ENCODE measurements around the gene ST8SIA4.
A peak's percentile ranks its signal among the peaks of the same experiment; 100 is the strongest.

Gene ST8SIA4

DNA sequence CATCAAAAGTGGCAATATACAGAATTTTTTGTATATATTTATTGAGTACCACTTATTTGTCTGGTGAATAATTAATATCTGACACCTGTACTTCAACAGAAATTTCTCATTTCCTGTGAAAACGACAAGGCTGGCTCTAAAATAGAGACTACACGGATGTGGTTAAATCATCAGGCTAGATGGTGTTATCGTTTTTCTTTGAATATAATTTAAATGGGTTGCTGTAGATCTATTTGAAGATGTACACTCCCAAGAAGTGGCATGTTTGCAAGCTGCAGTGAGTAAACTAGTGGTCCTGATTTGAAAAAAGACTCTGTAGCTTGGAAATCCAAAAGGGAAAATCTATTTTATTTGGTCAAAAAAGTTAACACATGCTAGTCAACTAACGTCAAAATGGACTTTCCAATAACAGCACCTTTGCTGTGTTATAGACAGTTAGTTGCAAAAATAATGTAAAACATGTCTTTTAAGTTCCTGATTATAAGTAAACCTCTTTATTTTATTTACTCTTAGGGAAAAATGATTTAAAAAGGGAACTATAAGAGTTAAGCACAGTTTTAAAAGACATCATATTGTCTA, 13.8 kb downstream of the ST8SIA4 start:
- peak overlapping the region in 2 of 7 experiments; percentile 2 to 10 for H3K4me3 ChIP-seq
- H3K27ac ChIP-seq: peak overlapping the region in 10 of 21 experiments; percentile 1 to 81 (median 54)

DNA sequence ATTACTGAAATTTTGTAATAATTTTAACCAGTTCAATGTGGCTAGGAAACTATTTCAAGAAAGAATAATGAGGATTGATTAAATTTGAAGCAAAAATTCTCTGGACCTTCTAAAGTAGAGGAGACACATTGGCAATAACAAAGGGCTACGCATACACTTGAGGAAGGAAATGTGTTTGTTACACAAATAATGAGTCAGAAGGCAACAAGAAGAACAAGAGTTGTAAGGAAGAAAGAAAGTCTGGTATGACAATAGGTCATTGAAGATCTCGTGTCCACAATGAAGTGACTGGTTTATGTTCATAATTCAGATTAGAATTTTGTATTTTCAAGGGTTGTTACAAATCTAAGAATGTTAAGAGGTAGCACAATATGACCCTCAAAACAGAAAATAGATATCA, 25.8 kb downstream of the ST8SIA4 start:
- H3K27ac ChIP-seq: no peak overlapping the region
- H3K4me3 ChIP-seq: no peak overlapping the region

GRCh38 chr5:100872408-100873190, 30.5 kb downstream of the ST8SIA4 start:
- Histone ChIP-seq H3K27ac (no peak overlapping the region), H3K4me3 (no peak overlapping the region)

GRCh38 chr5:100867039-100867562, 36.0 kb downstream of the ST8SIA4 start:
- Histone ChIP-seq H3K4me3 (no peak overlapping the region), H3K27ac (no peak overlapping the region)

GRCh38 chr5:100864931-100865330, 38.2 kb downstream of the ST8SIA4 start:
- H3K27ac ChIP-seq: no peak overlapping the region
- no peak overlapping the region for H3K4me3 ChIP-seq

- H3K4me3 ChIP-seq: no peak overlapping the region
- no peak overlapping the region for H3K27ac ChIP-seq
Measured at GRCh38 chr5:100863739-100864138, 39.3 kb downstream of the ST8SIA4 start.

GRCh38 chr5:100861148-100861547, 41.9 kb downstream of the ST8SIA4 start:
- H3K4me3 ChIP-seq: no peak overlapping the region
- no peak overlapping the region for H3K27ac ChIP-seq

GRCh38 chr5:100860407-100860806, 42.7 kb downstream of the ST8SIA4 start:
- Histone ChIP-seq H3K4me3 (no peak overlapping the region), H3K27ac (no peak overlapping the region)

DNA sequence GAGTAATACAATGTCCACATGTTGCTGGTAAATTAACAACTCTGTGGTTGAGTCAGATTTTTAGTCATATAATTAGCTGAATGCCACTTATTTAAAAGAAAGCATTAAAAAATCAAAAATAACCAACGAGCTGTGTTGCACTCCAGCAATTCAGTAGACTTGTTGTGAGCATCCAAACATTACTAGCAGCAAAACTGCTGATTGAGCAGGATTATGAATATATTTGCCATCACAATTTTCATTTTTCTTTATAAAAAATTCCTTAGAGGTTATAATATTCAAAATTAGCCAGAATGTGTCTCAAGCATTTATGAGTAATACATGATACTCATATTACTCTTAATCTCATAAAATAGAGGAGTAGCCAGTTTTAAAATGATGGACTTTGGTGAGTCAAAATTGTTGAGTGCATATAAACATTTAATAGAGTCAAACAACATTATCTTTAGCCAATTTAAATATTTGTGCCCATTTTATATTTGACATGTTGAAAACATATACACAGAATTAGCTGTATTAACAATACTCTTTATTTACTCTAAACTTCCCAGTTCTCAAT, 44.0 kb downstream of the ST8SIA4 start:
- Histone ChIP-seq H3K4me3 (no peak overlapping the region), H3K27ac (no peak overlapping the region)

DNA sequence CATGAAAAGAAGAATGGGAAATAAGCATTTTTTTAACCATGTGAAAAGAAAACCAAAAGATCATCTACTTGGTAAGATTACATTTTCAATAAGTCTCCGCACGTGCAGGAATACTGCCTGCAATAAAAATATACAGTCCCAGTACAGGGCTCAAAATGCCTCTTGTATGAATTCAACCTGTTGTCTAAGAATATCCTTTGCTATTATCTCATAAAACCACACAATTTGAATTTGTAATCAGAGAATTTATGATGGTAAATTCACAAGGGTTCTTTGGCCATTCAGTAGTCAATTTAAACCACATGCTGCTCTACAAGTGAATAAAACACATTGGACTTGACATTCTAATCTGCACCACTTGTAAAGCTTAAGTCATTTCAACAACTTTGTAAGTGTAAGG, 46.6 kb downstream of the ST8SIA4 start:
- Histone ChIP-seq H3K27ac (no peak overlapping the region), H3K4me3 (no peak overlapping the region)

- Histone ChIP-seq H3K27ac (no peak overlapping the region), H3K4me3 (no peak overlapping the region)
Measured at GRCh38 chr5:100855937-100856430, 47.1 kb downstream of the ST8SIA4 start.

DNA sequence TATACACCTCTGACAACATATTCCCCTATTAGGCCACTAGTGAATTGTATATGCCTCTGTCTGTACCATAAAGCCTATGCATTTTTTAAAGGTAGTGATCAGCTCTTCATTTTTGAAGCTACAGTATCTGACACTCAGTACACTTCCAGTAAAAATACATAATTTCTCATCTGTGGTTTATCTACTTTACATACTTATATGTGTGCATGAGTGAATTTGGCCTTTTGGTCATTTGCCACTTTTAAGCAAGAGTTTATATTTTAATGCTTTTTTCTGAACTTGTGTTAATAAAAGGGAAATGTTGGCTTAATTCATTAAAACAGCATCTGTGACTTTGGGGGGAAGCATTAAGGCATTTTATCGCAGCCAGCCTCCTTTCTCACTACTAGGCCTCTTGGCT, 47.8 kb downstream of the ST8SIA4 start:
- Histone ChIP-seq H3K4me3 (no peak overlapping the region), H3K27ac (peak overlapping the region in 1 of 21 experiments; percentile 44)

DNA sequence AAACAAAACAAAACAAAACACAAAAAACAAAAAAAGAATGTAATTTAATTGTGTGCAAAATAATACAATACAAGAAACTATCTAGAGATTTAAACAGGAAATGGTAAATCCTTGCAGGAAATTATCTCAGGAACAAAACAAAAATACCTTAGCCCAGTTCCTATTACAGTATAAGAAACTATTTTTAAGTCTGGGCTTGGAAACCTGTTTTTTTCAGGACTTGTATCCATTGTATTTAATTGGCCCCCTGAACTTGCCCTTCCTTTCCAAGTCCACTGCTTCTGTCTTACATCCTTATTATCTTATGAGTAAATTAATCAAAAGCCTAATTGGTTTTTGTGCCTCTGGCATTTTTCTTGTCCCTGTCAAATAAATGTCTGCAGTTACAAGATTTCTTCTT, 48.5 kb downstream of the ST8SIA4 start:
- H3K4me3 ChIP-seq: no peak overlapping the region
- peak overlapping the region in 5 of 21 experiments; percentile 11 to 58 (median 17) for H3K27ac ChIP-seq

GRCh38 chr5:100853582-100853981, 49.5 kb downstream of the ST8SIA4 start:
- Histone ChIP-seq H3K27ac (peak overlapping the region in 6 of 21 experiments; percentile 1 to 74 (median 42)), H3K4me3 (no peak overlapping the region)

- H3K4me3 ChIP-seq: no peak overlapping the region
- peak overlapping the region in 7 of 21 experiments; percentile 1 to 74 (median 43) for H3K27ac ChIP-seq
Measured at GRCh38 chr5:100852988-100853449, 50.1 kb downstream of the ST8SIA4 start.

- H3K27ac ChIP-seq: peak overlapping the region in 3 of 21 experiments; percentile 52 to 74 (median 58)
- no peak overlapping the region for H3K4me3 ChIP-seq
Measured at GRCh38 chr5:100852051-100852450, 51.0 kb downstream of the ST8SIA4 start.

GRCh38 chr5:100846772-100847171, 56.3 kb downstream of the ST8SIA4 start:
- Histone ChIP-seq H3K27ac (peak overlapping the region in 5 of 21 experiments; percentile 20 to 49 (median 47)), H3K4me3 (no peak overlapping the region)

DNA sequence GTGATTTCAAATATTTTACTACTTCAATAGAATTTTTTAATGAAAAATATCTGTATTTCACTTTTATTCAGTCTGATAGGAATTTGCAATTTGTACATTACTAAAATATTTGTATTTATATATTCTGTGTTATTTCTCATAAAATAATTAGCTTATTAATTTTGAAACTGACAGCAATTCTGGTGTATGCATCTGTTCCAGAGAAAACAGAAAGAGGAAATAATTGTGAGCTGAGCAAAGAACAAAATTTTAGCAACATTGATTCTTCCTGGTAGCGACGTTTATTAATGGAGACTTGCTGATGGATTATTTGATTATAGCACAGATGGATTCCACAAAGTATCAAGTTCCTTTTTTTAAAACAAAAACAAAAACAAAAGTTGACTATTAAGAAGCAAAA, 61.0 kb downstream of the ST8SIA4 start:
- Histone ChIP-seq H3K4me3 (no peak overlapping the region), H3K27ac (peak overlapping the region in 1 of 21 experiments; percentile 69)

GRCh38 chr5:100841358-100842076, 61.6 kb downstream of the ST8SIA4 start:
- peak overlapping the region in 4 of 21 experiments; percentile 12 to 69 (median 36) for H3K27ac ChIP-seq
- H3K4me3 ChIP-seq: no peak overlapping the region

GRCh38 chr5:100840789-100841188, 62.3 kb downstream of the ST8SIA4 start:
- no peak overlapping the region for H3K4me3 ChIP-seq
- H3K27ac ChIP-seq: peak overlapping the region in 4 of 21 experiments; percentile 6 to 69 (median 17)

Measured in skin epidermis (tissue), 12 donors.